D721Med (cell line): ENCODE data around the gene IL20.

Experiments
- DNase-seq: peaks from one replicate; pipeline ENCODE4 v3.0.0; 2011; ENCODE audit warnings: low spot score; ENCODE audit not compliant: insufficient read length
- FAIRE-seq: peaks from 2 replicates; lab custom pipeline; 2011; peaks lifted over from hg19 to GRCh38; lab: Jason Lieb, UNC
- TF ChIP-seq, protein P1 (sequence below): IDR thresholded peaks from 2 replicates; pipeline ENCODE4 v1.5.1; 2012; ENCODE audit warnings: mild to moderate bottlenecking, control low read depth; ENCODE audit not compliant: insufficient read depth; ENCODE audit errors: missing control alignments

IL20 gene

DNA sequence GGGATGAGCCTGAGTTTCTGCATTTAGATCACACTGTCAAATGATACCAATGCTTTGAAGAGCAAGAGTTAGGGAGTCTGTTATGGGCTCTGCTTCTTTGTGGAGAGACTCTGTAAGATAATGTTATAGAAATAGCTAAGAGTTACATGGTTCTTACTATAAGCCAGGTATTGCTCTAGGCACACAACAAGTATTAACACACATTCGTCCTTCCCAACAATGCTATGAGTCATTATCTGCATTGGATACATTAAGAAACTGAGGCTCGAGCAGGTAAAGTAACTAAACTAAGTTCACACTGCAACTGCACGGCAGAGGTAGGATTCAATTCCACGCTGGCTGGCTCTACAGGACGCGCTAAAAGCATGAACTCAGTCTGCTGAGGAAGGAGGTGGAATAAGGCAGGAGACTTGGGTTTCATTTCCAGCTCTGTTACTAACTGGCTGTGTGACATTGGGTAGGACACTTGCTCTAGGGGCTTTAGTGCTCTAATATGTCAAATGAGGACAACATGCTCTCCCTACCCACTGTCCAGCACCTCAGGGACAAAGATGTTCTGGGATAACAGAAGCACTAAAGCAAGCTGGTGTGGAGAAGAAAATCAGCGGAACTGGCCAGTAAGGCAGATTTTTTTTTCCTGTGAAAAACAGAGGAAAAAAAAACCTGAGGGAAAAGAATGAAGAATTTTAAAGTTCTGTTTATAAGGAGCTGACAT lies 23.7 kb upstream of the IL20 start:
- no peak for FAIRE-seq
- TF ChIP-seq, protein P1, sequence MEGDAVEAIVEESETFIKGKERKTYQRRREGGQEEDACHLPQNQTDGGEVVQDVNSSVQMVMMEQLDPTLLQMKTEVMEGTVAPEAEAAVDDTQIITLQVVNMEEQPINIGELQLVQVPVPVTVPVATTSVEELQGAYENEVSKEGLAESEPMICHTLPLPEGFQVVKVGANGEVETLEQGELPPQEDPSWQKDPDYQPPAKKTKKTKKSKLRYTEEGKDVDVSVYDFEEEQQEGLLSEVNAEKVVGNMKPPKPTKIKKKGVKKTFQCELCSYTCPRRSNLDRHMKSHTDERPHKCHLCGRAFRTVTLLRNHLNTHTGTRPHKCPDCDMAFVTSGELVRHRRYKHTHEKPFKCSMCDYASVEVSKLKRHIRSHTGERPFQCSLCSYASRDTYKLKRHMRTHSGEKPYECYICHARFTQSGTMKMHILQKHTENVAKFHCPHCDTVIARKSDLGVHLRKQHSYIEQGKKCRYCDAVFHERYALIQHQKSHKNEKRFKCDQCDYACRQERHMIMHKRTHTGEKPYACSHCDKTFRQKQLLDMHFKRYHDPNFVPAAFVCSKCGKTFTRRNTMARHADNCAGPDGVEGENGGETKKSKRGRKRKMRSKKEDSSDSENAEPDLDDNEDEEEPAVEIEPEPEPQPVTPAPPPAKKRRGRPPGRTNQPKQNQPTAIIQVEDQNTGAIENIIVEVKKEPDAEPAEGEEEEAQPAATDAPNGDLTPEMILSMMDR: no peak
- no peak for DNase-seq

DNA sequence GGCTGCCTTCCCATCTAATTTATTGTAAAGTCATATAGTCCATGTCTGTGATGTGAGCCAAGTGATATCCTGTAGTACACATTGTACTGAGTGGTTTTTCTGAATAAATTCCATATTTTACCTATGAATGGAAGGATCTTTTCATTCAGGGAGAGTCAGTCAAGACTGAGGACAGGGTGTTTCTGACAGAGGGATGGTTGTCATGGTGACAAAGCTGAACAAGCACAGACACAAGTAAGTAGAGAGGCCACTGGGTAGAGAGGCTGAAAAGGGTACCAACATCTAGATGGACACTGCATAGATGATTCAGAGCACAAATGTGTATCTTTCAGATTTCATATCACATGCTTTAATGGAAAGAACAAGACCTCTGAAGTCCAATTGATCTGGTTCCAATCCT lies 22.6 kb upstream of the IL20 start:
- FAIRE-seq (no peak), DNase-seq (no peak)
- TF ChIP-seq, protein P1: no peak

DNA sequence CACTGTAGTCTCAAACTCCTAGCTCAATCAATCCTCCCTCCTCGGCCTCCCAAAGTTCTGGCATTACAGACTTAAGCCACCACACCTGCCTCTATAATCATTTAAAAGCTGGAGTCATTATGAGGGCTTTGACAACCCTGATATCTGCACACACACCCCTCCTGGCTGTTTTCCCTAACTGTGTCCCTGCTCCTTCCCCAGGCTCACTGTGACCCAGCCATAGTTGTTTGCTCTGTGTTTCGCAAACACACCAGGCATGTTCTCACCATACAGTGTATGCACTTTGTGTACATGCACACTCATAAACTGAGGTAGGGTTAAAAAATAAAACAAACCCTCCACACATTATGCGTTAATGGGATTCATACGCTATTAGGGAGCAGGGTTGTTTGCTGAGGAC lies 21.8 kb upstream of the IL20 start:
- FAIRE-seq (no peak), DNase-seq (no peak)
- TF ChIP-seq, protein P1: no peak

DNA sequence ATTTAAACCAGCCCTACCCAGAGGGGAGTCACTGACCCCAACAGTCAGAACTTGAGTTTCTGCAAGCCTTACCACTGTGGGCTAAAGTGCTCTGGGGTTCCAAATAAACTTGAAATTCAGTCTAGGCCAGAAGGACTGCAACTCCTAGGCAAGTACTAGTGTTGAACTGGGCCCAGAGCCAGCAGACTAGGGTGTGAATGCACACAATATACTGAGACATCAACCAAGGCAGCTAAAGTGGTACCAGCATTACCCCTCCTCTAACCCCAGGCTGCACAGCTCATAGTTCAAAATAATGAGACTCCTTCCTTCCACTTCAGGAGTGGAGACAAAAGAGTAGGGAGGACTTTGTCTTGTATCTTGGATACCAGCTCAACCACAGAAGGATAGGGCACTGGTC lies 18.9 kb upstream of the IL20 start:
- TF ChIP-seq, protein P1: no peak
- FAIRE-seq: no peak
- DNase-seq: no peak

DNA sequence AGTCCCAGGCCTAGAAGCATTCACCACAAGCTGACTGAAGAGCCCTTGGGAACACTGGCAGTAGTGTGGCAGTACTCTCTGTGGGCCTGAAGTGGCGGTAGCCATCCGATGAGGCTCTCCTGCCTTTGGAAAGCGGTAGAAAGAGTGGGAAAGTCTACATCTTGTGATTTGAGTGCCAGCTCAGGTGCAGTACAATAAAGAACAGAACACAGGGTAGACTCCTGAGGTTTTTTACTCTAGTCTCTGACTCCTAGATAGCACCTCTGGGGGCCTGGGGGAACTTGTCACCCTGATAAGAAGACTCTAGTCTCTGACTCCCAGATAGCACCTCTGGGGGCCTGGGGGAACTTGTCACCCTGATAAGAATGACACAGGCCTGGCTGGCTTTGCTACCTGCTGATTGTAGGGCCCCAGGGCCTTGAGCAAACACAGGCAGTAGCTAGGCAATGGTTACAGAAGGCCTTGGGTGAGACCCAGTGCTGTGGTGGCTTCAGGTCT lies 18.0 kb upstream of the IL20 start:
- DNase-seq (no peak), FAIRE-seq (no peak)
- TF ChIP-seq, protein P1: no peak

DNA sequence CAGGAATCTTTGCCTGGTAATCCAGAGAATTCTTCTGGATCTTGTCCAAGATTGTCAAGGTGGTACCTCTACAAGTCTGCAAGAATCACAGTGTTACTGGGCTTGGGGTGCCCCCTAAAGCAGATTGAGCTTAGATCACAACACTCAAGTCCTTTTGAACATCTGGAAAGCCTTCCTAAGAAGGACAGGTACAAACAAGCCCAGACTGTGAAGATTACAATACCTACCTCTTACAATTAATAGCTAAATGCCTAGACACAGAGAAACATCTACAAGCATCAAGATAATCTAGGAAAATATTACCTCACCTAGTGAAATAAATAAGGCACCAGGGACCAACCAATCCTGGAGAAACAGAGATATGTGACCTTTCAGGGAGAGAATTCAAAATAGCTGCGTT lies 17.5 kb upstream of the IL20 start:
- no peak for FAIRE-seq
- DNase-seq: no peak
- TF ChIP-seq, protein P1: no peak

DNA sequence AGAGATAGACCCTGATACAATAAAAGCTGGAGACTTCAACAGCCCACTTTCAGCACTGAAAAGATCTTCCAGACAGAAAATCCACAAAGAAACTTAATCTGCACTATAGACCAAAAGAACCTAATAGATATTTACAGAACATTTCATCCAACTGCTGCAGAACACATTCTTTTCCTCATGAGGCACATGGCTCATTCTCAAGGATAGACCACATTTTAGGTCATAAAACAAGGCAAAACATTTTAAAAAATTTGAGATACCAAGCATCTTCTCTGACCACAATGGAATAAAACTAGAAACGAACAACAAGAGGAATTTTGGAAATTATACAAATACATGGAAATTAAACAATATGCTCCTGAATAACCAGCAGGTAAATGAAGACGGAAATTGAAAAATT lies 15.0 kb upstream of the IL20 start:
- TF ChIP-seq, protein P1: no peak
- FAIRE-seq (no peak), DNase-seq (no peak)
